ENCODE data around the gene PANX3.
A peak's percentile ranks its signal among the peaks of the same experiment; 100 is the strongest.

Gene PANX3

GRCh38 chr11:124608147-124608546 is 3.1 kb upstream of the PANX3 start:
- TF ChIP-seq SIN3A (IDR thresholded peaks at IDR 0.05; ENCODE audit: borderline replicate concordance, insufficient read depth, low read length): no peak
- TF ChIP-seq TAF1 (IDR thresholded peaks at IDR 0.05; ENCODE audit: borderline replicate concordance, insufficient read depth, low read length): no peak
- TF ChIP-seq FOXP2 (optimal IDR thresholded peaks at IDR 0.05; ENCODE audit: borderline replicate concordance, extremely low read depth, extremely low read length, insufficient read depth): no peak
- TF ChIP-seq REST (IDR thresholded peaks at IDR 0.05; ENCODE audit: insufficient read depth in 1 of 2, low read depth in 2 of 2, low read length in 2 of 2): no peak
- TF ChIP-seq POLR2AphosphoS5 (IDR thresholded peaks at IDR 0.05; ENCODE audit: low read depth, low read length): no peak

DNA sequence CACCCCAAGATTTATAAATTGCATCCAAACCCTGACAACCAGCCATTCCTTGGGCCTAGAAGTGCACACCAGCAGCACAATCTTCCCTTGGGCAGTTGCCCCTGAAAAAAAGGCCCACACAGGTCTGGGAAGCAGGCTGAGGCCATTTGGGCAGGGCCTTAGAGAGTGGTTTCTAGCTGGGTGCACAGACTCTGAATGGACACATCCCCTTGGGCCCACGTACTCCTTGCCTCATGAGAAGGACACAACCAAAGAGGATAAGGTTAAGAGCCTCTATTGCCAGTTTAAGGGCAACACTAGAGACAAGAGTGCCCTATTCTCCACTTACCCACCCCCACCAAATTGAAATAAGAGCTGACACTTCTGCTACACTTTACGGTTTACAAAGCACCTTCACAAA is 933 bp upstream of the PANX3 start:
- TF ChIP-seq FOXP2 (optimal IDR thresholded peaks at IDR 0.05; ENCODE audit: borderline replicate concordance, extremely low read depth, extremely low read length, insufficient read depth) (no peak), SIN3A (IDR thresholded peaks at IDR 0.05; ENCODE audit: borderline replicate concordance, insufficient read depth, low read length) (no peak), POLR2AphosphoS5 (IDR thresholded peaks at IDR 0.05; ENCODE audit: low read depth, low read length) (no peak), TAF1 (IDR thresholded peaks at IDR 0.05; ENCODE audit: borderline replicate concordance, insufficient read depth, low read length) (no peak), REST (IDR thresholded peaks at IDR 0.05; ENCODE audit: insufficient read depth in 1 of 2, low read depth in 2 of 2, low read length in 2 of 2) (no peak)

- TF ChIP-seq SIN3A (IDR thresholded peaks at IDR 0.05; ENCODE audit: borderline replicate concordance, insufficient read depth, low read length): no peak
- TF ChIP-seq REST (IDR thresholded peaks at IDR 0.05; ENCODE audit: insufficient read depth in 1 of 2, low read depth in 2 of 2, low read length in 2 of 2): no peak
- no peak for TF ChIP-seq POLR2AphosphoS5 (IDR thresholded peaks at IDR 0.05; ENCODE audit: low read depth, low read length)
- no peak for TF ChIP-seq TAF1 (IDR thresholded peaks at IDR 0.05; ENCODE audit: borderline replicate concordance, insufficient read depth, low read length)
- TF ChIP-seq FOXP2 (optimal IDR thresholded peaks at IDR 0.05; ENCODE audit: borderline replicate concordance, extremely low read depth, extremely low read length, insufficient read depth): no peak
These were observed 817 bp downstream of the PANX3 start for GRCh38 chr11:124612045-124612444.

GRCh38 chr11:124612567-124613246 is 1.5 kb downstream of the PANX3 start:
- TF ChIP-seq SIN3A (IDR thresholded peaks at IDR 0.05; ENCODE audit: borderline replicate concordance, insufficient read depth, low read length): no peak
- no peak for TF ChIP-seq FOXP2 (optimal IDR thresholded peaks at IDR 0.05; ENCODE audit: borderline replicate concordance, extremely low read depth, extremely low read length, insufficient read depth)
- no peak for TF ChIP-seq POLR2AphosphoS5 (IDR thresholded peaks at IDR 0.05; ENCODE audit: low read depth, low read length)
- peak; percentile 63 to 86 for TF ChIP-seq REST (IDR thresholded peaks at IDR 0.05; ENCODE audit: insufficient read depth in 1 of 2, low read depth in 2 of 2, low read length in 2 of 2)
